Spinal cord (tissue), 10 donors: ENCODE measurements around the gene SLC7A14. TPM values are rescaled to one million over a fixed set of nuclear protein-coding genes. Genes with fewer than 3 reads are reported as not detected.

Source experiments
- DNase-seq, 6 donors: peaks; one replicate each; pipeline versions ENCODE4 v3.0.0 to v3.0.0-alpha.2; 2013 to 2015; ENCODE audit warnings: low spot score in 6 of 6, low read depth in 4 of 6
- H3K27ac ChIP-seq: one replicate; pipeline ENCODE4 v1.5.1; 2013; ENCODE audit warnings: low read depth, low read length, control low read depth
- H3K27me3 ChIP-seq: one replicate; pipeline ENCODE4 v1.6.1; 2013; ENCODE audit warnings: low read length; ENCODE audit not compliant: control insufficient read depth, insufficient read depth
- H3K36me3 ChIP-seq: one replicate; pipeline ENCODE4 v1.6.1; 2013; ENCODE audit warnings: low read length; ENCODE audit not compliant: control insufficient read depth, insufficient read depth
- H3K4me1 ChIP-seq: one replicate; pipeline ENCODE4 v1.6.1; 2013; ENCODE audit warnings: low read length; ENCODE audit not compliant: control insufficient read depth, insufficient read depth
- H3K4me3 ChIP-seq: one replicate; pipeline ENCODE4 v1.5.1; 2013; ENCODE audit warnings: low read depth, low read length, control low read depth
- H3K9me3 ChIP-seq: one replicate; pipeline ENCODE4 v1.6.1; 2013; ENCODE audit warnings: low read length; ENCODE audit not compliant: control insufficient read depth, insufficient read depth
- WGBS: methylation state at CpG from one replicate; pipeline ENCODE4 v1.1.5; 2013; ENCODE audit warnings: missing lambda C conversion rate; ENCODE audit not compliant: insufficient coverage; 5-methylcytosine and 5-hydroxymethylcytosine counted together
- polyA plus RNA-seq, 2 donors: library from polyadenylated mRNA; unstranded; fragments of 120-200 nt; gene quantifications; one replicate each; pipeline ENCODE4 v1.2.1, GENCODE V29; 2013; ENCODE audit not compliant: insufficient read length in 2 of 2
- total RNA-seq, 2 donors: library from RNA; depleted of rRNA in 1 of 2; stranded (reverse); fragments of 120-200 nt in 1 of 2; fragments of >200 nt in 1 of 2; gene quantifications; one replicate each; pipeline versions ENCODE4 v1.2.3 to v1.2.4, GENCODE V29; 2013 to 2014
- donor health status: healthy.

Gene SLC7A14
- total and polyA plus RNA-seq, 4 donors = 8.2 to 48.9 (median 15.8) TPM

GRCh38 chr3:170529912-170530311 lies 56.0 kb downstream of the SLC7A14 start:
- WGBS = no CpG with 5 or more reads among the region's 4 CpGs
- Histone ChIP-seq H3K4me1 (peaks cover 6% of the 10 kb centered on the region), H3K4me3 (no peak overlapping the region), H3K27ac (no peak overlapping the region), H3K36me3 (peaks cover 6% of the 10 kb centered on the region), H3K9me3 (no peaks in the 10 kb centered on the region), H3K27me3 (no peaks in the 10 kb centered on the region)
- DNase-seq = no peak

GRCh38 chr3:170529346-170529745 lies 56.5 kb downstream of the SLC7A14 start:
- Histone ChIP-seq H3K27ac (no peak overlapping the region), H3K36me3 (peaks cover 6% of the 10 kb centered on the region), H3K4me1 (peaks cover 6% of the 10 kb centered on the region), H3K4me3 (no peak overlapping the region), H3K27me3 (no peaks in the 10 kb centered on the region), H3K9me3 (no peaks in the 10 kb centered on the region)
- WGBS = 33% methylated on average over 1 of the region's 2 CpGs
- peak in 1 of 6 donors; percentile 27 for DNase-seq

GRCh38 chr3:170528726-170529125 lies 57.1 kb downstream of the SLC7A14 start:
- peak in 1 of 6 donors; percentile 64 for DNase-seq
- Histone ChIP-seq H3K27me3 (no peaks in the 10 kb centered on the region), H3K4me3 (no peak overlapping the region), H3K4me1 (peaks cover 6% of the 10 kb centered on the region), H3K27ac (no peak overlapping the region), H3K9me3 (no peaks in the 10 kb centered on the region), H3K36me3 (peaks cover 6% of the 10 kb centered on the region)
- 93% methylated on average over 3 of the region's 8 CpGs for WGBS

- peaks cover 4% of the 10 kb centered on the region for H3K36me3 ChIP-seq
- DNase-seq = peak in 1 of 6 donors; percentile 70
Measured at GRCh38 chr3:170524073-170524472, 61.8 kb downstream of the SLC7A14 start.

GRCh38 chr3:170523248-170523647 lies 62.6 kb downstream of the SLC7A14 start:
- no peak overlapping the region for H3K4me3 ChIP-seq
- H3K27me3 ChIP-seq = no peaks in the 10 kb centered on the region
- 94% methylated on average over 2 of the region's 2 CpGs for WGBS
- H3K9me3 ChIP-seq = no peaks in the 10 kb centered on the region
- no peak for DNase-seq
- H3K36me3 ChIP-seq = peaks cover 4% of the 10 kb centered on the region
- H3K4me1 ChIP-seq = no peaks in the 10 kb centered on the region
- no peak overlapping the region for H3K27ac ChIP-seq

More at GRCh38 chr3:170524073-170524472, 61.8 kb downstream of the SLC7A14 start:
- Histone ChIP-seq H3K27ac (no peak overlapping the region), H3K9me3 (no peaks in the 10 kb centered on the region), H3K4me1 (no peaks in the 10 kb centered on the region), H3K27me3 (no peaks in the 10 kb centered on the region), H3K4me3 (no peak overlapping the region)

- no peaks in the 10 kb centered on the region for H3K27me3 ChIP-seq
- WGBS = no CpG with 5 or more reads among the region's 2 CpGs
- H3K9me3 ChIP-seq = no peaks in the 10 kb centered on the region
- no peaks in the 10 kb centered on the region for H3K4me1 ChIP-seq
- no peak overlapping the region for H3K27ac ChIP-seq
- peaks cover 4% of the 10 kb centered on the region for H3K36me3 ChIP-seq
- DNase-seq = no peak
- H3K4me3 ChIP-seq = no peak overlapping the region
Measured at GRCh38 chr3:170522201-170522600, 63.7 kb downstream of the SLC7A14 start.

- Histone ChIP-seq H3K9me3 (no peaks in the 10 kb centered on the region), H3K27me3 (no peaks in the 10 kb centered on the region), H3K4me1 (no peaks in the 10 kb centered on the region), H3K36me3 (no peaks in the 10 kb centered on the region), H3K4me3 (no peak overlapping the region), H3K27ac (no peak overlapping the region)
- no CpG with 5 or more reads among the region's 2 CpGs for WGBS
- DNase-seq = no peak
Measured at GRCh38 chr3:170520996-170521395, 64.9 kb downstream of the SLC7A14 start.

GRCh38 chr3:170517242-170517945 lies 68.5 kb downstream of the SLC7A14 start:
- H3K4me3 ChIP-seq = no peak overlapping the region
- H3K36me3 ChIP-seq = no peaks in the 10 kb centered on the region
- no peak for DNase-seq
- no CpG with 5 or more reads among the region's 3 CpGs for WGBS
- no peaks in the 10 kb centered on the region for H3K9me3 ChIP-seq
- no peaks in the 10 kb centered on the region for H3K27me3 ChIP-seq
- H3K4me1 ChIP-seq = no peaks in the 10 kb centered on the region
- no peak overlapping the region for H3K27ac ChIP-seq

GRCh38 chr3:170513642-170514041 lies 72.2 kb downstream of the SLC7A14 start:
- Histone ChIP-seq H3K36me3 (no peaks in the 10 kb centered on the region), H3K9me3 (no peaks in the 10 kb centered on the region), H3K27ac (no peak overlapping the region), H3K27me3 (no peaks in the 10 kb centered on the region), H3K4me3 (no peak overlapping the region), H3K4me1 (no peaks in the 10 kb centered on the region)
- DNase-seq = no peak
- 50% methylated on average over 1 of the region's 2 CpGs for WGBS

- WGBS = 88% methylated on average over 3 of the region's 4 CpGs
- H3K4me1 ChIP-seq = no peaks in the 10 kb centered on the region
Measured at GRCh38 chr3:170511371-170511770, 74.5 kb downstream of the SLC7A14 start.

More at GRCh38 chr3:170511371-170511770, 74.5 kb downstream of the SLC7A14 start:
- Histone ChIP-seq H3K9me3 (no peaks in the 10 kb centered on the region), H3K27me3 (no peaks in the 10 kb centered on the region), H3K27ac (no peak overlapping the region), H3K36me3 (no peaks in the 10 kb centered on the region), H3K4me3 (no peak overlapping the region)
- no peak for DNase-seq
